ENCODE measurements around the gene EPHA2.
"Not testable (repeated sequence)": the region's sequence is repeated elsewhere in the genome, so short reads cannot be mapped to it uniquely, and the experiment has no call there.

The EPHA2 gene

DNA sequence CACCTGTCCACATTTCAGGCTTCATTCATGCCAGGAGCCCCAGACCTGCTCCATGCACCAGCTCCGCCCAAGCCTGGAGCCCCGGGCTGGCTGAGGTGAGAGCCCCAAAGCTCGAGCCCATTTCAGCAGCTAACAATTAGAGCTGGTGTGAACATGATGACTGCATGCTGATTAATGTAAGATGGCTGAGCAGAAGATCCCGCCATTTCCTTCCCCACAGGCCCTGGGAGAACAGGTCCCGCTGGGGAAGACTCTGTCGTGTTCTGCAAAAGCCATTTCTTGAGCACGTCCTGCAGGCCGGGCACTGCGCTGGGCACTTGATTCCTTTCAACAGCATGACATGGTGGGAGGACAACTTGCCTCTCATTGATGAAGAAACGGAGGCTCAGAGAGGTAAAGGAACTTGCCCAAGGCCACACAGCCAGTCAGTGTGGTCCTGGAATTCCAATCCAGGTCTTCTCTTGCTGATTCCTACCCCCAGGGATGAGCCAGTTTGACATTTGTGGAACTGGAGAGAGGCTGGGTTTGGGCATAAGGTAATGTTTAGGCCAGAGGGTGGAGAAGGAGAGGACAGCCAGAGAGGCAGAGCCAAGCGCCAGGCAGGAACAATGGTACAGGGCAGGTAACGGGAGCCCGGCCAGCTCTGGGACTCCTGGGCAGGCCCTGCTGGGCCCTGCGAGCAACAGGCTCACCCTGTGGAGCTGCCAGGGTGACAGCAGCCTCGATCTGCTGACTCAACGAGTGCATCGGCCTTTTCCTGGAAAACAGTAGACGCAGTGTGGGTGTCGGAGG, 28.1 kb upstream of the EPHA2 start:
- no peak for DNase-seq (ENCODE audit: low spot score)

GRCh38 chr1:16183179-16183578, 27.3 kb upstream of the EPHA2 start:
- no peak for DNase-seq (ENCODE audit: low spot score)

GRCh38 chr1:16181887-16182719, 26.2 kb upstream of the EPHA2 start:
- DNase-seq (ENCODE audit: low spot score) = peak; percentile 87

DNA sequence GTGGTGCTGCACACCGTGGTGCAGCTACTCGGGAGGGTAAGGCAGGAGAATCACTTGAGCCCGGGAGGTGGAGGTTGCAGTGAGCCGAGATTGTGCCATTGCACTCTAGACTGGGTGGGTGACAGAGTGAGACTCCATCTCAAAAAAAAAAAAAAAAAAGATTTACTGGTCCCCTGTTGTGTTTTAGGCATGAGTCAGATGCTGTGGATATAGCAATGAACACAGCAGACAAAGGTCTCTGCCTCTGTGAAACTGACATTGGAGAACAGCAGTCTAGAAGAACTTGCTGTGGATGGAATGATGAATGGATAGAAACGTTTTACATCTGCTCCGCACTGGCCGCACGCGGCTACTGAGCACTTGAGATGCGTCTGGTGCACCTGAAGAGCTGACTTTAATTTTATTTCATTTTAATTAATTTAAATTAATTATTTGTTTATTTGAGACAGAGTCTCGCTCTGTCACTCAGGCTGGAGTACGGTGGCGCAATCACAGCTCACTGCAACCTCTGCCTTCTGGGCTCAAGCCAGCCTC, 24.5 kb upstream of the EPHA2 start:
- no peak for DNase-seq (ENCODE audit: low spot score)

GRCh38 chr1:16178596-16179497, 23.0 kb upstream of the EPHA2 start:
- DNase-seq (ENCODE audit: low spot score) = no peak

DNA sequence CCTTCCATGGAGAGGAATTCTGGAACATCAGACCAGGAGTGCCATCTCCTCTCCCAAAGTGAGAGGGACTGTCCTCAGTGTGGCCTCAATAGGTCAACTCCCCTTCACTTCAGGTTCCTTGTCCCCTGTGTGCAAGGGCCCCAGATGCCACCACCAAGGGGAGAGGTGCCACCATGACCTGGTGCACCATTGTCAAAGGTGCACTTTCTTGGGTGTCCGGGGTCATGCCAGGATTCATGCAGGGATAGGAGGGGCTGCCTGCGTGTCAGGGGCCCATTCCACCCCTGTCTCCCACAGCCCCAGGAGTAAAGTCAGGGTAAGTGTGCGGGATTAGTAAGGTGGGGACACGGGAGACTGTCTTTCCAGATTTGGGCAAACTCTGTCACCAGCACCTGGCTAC, 21.4 kb upstream of the EPHA2 start:
- DNase-seq (ENCODE audit: low spot score) = no peak

DNA sequence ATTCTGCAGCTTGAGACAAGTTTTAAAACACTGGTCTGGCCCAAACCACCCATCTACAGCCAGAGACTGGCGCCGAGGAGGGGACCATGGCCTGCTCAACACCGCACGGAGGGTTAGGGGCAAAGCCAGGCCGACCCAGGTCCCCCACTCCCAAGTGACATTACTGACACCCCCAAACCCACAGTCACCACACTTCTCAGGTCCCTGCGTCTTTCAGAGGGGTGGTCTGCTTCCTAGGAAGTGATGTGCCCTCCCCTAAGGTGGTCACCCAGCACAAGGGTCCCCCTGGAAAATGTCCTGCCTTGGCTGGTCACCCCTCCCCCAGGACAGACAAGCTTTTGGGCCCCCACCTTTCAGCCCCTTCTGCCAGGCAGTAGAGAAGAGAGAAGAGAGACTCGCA, 20.8 kb upstream of the EPHA2 start:
- no peak for DNase-seq (ENCODE audit: low spot score)

DNA sequence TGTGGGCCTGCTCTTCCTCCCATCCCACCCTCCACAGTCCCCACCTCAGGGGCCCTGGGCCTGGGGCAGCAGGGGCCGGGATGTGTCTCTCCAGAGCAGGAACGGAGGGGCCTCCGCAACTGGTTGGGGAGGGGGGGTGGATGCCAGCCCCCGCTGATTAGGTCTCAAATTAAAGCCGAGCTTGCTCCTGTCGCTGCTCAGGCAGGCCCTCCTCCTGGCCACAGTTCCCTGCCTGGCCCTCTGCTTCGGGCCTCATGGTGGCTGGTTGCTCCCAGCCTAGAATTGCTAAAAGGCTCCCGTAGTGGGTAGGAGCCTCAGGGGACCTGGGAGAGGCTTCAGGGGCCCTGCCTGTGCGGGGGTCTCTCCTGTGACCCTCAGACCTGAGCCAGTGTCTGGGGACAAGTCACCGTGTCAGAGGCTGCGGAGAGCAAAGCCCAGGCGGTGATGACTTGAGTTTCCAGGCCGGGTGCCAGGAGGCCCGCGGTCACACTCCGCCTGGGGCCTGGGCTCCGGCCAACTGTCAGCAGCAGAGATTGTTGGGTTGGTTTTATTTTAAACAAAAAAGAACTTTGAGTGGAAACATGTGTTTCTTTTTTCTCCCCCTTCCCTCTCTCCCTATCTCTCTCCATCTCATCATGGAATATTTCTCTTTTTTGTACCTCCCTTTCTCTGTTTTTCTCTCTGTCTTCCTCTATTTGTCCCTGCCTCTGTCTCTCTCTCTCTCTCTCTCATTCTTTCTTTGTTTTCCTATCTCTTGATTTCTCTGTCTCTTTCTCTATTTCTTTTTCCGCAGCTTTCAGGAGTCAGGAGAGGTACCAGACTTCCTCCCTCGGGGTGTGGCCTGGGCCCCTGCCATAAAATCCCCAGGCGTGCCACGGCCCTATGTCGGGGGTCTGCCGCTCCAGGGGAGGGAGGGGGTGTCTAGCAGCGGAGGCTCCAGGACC, 20.0 kb upstream of the EPHA2 start:
- DNase-seq (ENCODE audit: low spot score) = peak; percentile 90

DNA sequence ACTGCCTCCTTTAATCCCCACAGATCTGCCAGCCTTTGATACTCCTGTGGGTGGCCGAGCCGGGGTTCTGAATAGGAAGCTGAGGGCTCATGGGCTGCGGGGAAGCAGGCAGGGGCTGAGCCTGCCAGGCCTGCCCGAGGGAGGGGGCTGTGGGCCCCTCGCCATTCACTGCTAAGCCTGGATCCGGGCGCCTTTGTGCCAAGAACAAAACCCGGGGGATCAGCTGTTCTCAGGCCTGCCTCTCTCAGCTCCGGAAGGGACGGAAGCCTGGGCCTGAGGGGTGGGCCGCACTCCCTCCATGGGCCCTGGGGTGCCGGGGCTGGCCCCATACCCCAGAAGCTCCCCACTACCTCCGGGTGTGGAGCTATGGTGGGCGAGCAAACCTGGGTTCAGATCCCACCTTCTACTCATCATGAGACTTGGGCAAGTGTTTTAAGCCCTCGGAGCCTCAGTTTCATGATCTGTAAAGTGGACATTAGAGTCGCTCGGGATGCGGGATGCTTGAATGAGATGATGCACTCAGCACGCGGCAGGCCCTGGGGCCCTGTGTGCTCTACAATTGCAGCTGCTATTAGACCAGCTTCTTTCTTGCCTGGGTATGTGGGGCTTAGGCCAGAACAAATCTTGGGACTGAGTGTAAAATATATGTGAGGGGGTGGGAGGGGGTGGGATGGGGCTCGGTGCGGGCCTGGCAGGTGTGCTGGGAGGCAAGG, 19.2 kb upstream of the EPHA2 start:
- DNase-seq (ENCODE audit: low spot score) = no peak

- DNase-seq (ENCODE audit: low spot score) = no peak
Observed at GRCh38 chr1:16174261-16174868, 18.5 kb upstream of the EPHA2 start.

- DNase-seq (ENCODE audit: low spot score) = peak; percentile 71
Observed at GRCh38 chr1:16173447-16174260, 17.8 kb upstream of the EPHA2 start.

DNA sequence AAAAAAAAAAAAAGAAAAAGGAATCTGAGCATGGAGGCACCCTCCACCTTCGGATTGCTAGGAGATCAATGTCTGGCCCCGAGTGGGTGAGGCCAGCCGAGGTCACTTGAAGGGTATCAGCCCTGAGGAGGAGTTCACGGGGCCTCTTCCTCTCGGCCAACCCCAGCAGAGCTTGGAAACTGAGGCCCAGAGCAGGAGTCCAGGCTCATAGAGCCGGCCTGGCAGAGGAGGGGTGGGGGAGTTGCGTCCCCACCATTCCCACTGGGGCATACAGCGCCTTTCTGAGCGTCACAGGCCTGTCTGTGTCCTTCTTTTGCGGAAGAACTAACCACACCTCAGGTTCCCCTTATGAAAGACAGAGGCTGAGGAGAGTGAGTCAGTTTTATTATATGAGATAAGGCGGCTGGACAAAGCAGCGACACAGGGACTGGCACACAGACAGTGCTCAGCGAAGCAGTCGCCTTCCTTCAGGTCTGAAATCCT, 17.1 kb upstream of the EPHA2 start:
- DNase-seq (ENCODE audit: low spot score) = no peak

DNA sequence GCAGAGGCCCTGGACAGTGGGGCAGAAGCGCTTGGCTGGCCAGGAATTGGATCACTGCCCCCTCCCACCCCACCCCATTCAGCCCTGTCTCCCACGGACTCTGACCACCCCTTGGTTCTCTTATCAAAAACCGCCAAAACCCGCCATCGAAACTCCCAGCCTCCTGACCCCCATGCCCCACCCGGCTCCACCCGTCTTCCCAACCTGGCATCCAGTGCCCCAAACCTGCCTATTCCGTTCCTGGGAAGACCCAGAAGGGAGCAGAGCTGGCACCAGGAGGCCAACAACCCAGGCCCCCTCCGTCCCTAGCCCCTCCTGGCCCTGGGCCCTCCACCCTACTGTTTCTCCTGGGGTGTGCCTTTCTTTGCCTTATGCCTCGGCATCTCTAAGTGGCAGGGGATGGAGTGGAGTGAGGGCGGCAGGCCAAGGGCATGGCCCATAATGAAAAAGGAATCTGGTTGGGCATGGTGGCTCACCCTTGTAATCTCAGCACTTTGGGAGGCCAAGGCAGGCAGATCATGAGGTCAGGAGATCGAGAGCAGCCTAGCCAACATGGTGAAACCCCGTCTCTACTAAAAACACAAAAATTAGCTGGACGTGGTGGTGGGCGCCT, 16.5 kb upstream of the EPHA2 start:
- no peak for DNase-seq (ENCODE audit: low spot score)

GRCh38 chr1:16171314-16172151, 15.7 kb upstream of the EPHA2 start:
- DNase-seq (ENCODE audit: low spot score) = no peak

DNA sequence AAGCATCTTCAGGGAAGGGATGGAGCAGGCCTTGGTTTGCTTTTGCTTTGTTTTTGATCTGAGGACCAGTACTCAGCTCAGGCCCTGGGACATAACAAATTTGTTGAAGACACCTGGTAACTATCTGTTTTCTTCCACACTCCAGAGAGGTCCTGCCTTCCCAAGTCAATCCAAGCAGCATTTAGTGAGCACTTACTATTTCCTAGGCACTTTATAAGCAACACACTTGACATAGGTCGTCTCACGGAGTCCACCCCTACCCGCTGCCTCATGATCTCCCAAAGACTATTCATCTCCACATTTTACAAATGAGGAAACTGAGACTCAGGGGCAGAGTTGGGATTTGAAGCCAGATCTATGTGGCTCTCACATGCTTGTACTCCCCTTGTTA, 14.4 kb upstream of the EPHA2 start:
- DNase-seq (ENCODE audit: low spot score) = no peak

GRCh38 chr1:16168622-16169360, 12.9 kb upstream of the EPHA2 start:
- no peak for DNase-seq (ENCODE audit: low spot score)

- DNase-seq (ENCODE audit: low spot score) = not testable (repeated sequence)
Observed at GRCh38 chr1:16168144-16168495, 12.3 kb upstream of the EPHA2 start.

Data from AG08396 (cell line).